ENCODE data around the gene MIS18BP1. TPM values are rescaled to one million over a fixed set of nuclear protein-coding genes. Genes with fewer than 3 reads are reported as not detected.

Gene MIS18BP1
- total RNA-seq, 2 donors from 2014 or later = 61.0 to 91.8 TPM

DNA sequence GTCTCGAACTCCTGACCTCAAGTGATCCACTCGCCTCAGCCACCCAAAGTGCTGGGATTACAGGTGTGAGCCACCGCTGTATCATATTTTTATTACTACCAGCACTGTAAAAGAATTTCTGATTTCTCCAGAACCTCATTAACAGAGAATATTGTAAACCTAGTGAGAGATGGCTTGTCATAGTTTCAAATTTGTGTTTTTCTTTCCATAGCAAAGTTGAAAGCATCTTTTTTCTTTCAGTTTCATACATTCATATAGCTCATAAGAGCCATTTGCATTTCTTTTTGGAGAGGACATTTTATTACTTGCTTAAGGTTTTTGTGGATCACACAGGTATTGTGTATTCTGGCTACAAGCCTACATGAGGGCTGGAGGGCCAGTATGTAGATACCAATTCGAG, 58.0 kb downstream of the MIS18BP1 start:
- H3K27ac Mint-ChIP-seq = no peak overlapping the region
- H3K27me3 Mint-ChIP-seq (ENCODE audit: insufficient read depth) = no peaks in the 10 kb centered on the region
- peaks cover 11% of the 10 kb centered on the region for H3K36me3 Mint-ChIP-seq (ENCODE audit: low read depth)
- peaks cover under 1% of the 10 kb centered on the region for H3K36me3 ChIP-seq (ENCODE audit: control insufficient read depth, insufficient read depth, low read length)
- no peak for DNase-seq
- WGBS, 2 experiments (ENCODE audit: insufficient coverage in 1 of 2, insufficient read length in 1 of 2) = 97 to 100% methylated on average over 3 of the region's 4 CpGs
- TF ChIP-seq, protein P1, sequence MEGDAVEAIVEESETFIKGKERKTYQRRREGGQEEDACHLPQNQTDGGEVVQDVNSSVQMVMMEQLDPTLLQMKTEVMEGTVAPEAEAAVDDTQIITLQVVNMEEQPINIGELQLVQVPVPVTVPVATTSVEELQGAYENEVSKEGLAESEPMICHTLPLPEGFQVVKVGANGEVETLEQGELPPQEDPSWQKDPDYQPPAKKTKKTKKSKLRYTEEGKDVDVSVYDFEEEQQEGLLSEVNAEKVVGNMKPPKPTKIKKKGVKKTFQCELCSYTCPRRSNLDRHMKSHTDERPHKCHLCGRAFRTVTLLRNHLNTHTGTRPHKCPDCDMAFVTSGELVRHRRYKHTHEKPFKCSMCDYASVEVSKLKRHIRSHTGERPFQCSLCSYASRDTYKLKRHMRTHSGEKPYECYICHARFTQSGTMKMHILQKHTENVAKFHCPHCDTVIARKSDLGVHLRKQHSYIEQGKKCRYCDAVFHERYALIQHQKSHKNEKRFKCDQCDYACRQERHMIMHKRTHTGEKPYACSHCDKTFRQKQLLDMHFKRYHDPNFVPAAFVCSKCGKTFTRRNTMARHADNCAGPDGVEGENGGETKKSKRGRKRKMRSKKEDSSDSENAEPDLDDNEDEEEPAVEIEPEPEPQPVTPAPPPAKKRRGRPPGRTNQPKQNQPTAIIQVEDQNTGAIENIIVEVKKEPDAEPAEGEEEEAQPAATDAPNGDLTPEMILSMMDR (conservative IDR thresholded peaks at IDR 0.05) = no peak
- H3K4me1 ChIP-seq (ENCODE audit: control insufficient read depth, insufficient read depth, low read length) = no peaks in the 10 kb centered on the region
- no peaks in the 10 kb centered on the region for H3K9me3 ChIP-seq (ENCODE audit: control insufficient read depth, low read length)
- no peaks in the 10 kb centered on the region for H3K9me3 Mint-ChIP-seq
- H3K27ac ChIP-seq (ENCODE audit: low read depth, low read length) = no peak overlapping the region
- H3K4me3 ChIP-seq (ENCODE audit: low read length) = no peak overlapping the region
- no peaks in the 10 kb centered on the region for H3K4me1 Mint-ChIP-seq
- no peak overlapping the region for H3K9ac ChIP-seq (ENCODE audit: extremely low read depth, low read length, poor library complexity, severe bottlenecking)
- H3K4me3 Mint-ChIP-seq = no peak overlapping the region
- no peaks in the 10 kb centered on the region for H3K27me3 ChIP-seq (ENCODE audit: control insufficient read depth, insufficient read depth, low read length, poor library complexity, severe bottlenecking)

DNA sequence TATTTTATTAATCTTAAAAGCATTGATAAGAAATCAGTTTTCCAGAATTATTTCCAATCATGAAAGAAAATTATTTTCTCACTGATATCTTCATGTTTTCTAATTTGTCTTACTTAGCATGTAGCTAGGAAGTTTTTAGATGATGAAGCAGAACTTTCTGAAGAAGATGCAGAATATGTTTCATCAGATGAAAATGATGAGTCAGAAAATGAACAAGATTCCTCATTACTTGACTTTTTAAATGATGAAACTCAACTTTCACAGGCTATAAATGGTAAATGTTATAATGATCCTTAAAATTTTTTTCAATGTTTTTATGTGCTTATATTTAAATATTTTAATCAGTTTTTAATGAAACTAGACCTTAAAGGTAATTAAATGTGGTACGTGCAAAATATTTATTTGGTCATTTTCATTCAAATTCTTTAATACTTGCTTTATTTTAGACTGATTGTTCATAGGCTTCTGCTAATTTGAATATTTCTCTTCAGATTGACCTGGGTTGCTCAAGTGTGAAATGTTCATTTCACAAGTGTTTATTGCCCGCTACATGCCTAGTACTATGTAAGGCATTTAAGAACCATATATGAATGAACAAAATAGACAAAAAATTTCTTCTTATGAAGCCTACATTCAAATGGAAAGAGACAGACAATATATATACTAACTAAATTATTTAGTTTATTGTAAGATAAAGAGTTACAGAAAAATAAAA, 67.7 kb downstream of the MIS18BP1 start:
- H3K36me3 Mint-ChIP-seq (ENCODE audit: low read depth) = peaks cover 27% of the 10 kb centered on the region
- H3K4me3 ChIP-seq (ENCODE audit: low read length) = no peak overlapping the region
- H3K9me3 Mint-ChIP-seq = no peaks in the 10 kb centered on the region
- peaks cover 27% of the 10 kb centered on the region for H3K36me3 ChIP-seq (ENCODE audit: control insufficient read depth, insufficient read depth, low read length)
- no peaks in the 10 kb centered on the region for H3K9me3 ChIP-seq (ENCODE audit: control insufficient read depth, low read length)
- H3K27ac ChIP-seq (ENCODE audit: low read depth, low read length) = no peak overlapping the region
- TF ChIP-seq, protein P1 (conservative IDR thresholded peaks at IDR 0.05) = no peak
- no peaks in the 10 kb centered on the region for H3K4me1 ChIP-seq (ENCODE audit: control insufficient read depth, insufficient read depth, low read length)
- no peaks in the 10 kb centered on the region for H3K27me3 ChIP-seq (ENCODE audit: control insufficient read depth, insufficient read depth, low read length, poor library complexity, severe bottlenecking)
- DNase-seq = no peak
- no peak overlapping the region for H3K27ac Mint-ChIP-seq
- WGBS, 2 experiments (ENCODE audit: insufficient coverage in 1 of 2, insufficient read length in 1 of 2) = 100% methylated on average over 1 of the region's 2 CpGs; no CpG with 5 or more reads in 1 of the 2 experiments
- no peaks in the 10 kb centered on the region for H3K4me1 Mint-ChIP-seq
- no peak overlapping the region for H3K4me3 Mint-ChIP-seq
- H3K27me3 Mint-ChIP-seq (ENCODE audit: insufficient read depth) = no peaks in the 10 kb centered on the region
- H3K9ac ChIP-seq (ENCODE audit: extremely low read depth, low read length, poor library complexity, severe bottlenecking) = no peak overlapping the region

DNA sequence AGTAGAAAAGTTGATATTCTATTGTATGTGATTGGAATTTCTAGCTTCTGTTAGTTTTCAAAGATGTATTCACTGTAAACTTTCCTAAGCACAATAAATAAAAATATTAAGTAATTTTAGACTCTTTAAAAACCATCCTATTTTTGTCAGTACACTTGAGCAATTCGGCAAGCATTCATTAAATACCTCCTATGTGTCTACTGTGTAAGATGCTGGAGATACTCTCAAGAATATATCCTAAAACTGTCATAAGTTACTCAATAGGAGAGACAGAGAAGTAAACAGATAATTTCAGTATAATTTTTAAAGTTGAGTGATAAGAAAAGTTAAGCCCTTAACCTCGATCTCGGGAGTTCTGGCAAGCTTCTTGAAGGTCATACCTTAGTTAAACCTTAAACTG, 71.2 kb downstream of the MIS18BP1 start:
- H3K9me3 Mint-ChIP-seq = no peaks in the 10 kb centered on the region
- TF ChIP-seq, protein P1 (conservative IDR thresholded peaks at IDR 0.05) = no peak

More for the DNA sequence above, 71.2 kb downstream of the MIS18BP1 start:
- Histone ChIP-seq H3K4me3 (ENCODE audit: low read length) (no peak overlapping the region), H3K9me3 (ENCODE audit: control insufficient read depth, low read length) (no peaks in the 10 kb centered on the region), H3K9ac (ENCODE audit: extremely low read depth, low read length, poor library complexity, severe bottlenecking) (no peak overlapping the region), H3K27ac (ENCODE audit: low read depth, low read length) (no peak overlapping the region), H3K4me1 (ENCODE audit: control insufficient read depth, insufficient read depth, low read length) (no peaks in the 10 kb centered on the region), H3K27me3 (ENCODE audit: control insufficient read depth, insufficient read depth, low read length, poor library complexity, severe bottlenecking) (no peaks in the 10 kb centered on the region), H3K36me3 (ENCODE audit: control insufficient read depth, insufficient read depth, low read length) (peaks cover 7% of the 10 kb centered on the region)
- H3K27me3 Mint-ChIP-seq (ENCODE audit: insufficient read depth) = no peaks in the 10 kb centered on the region
- no peaks in the 10 kb centered on the region for H3K4me1 Mint-ChIP-seq
- H3K4me3 Mint-ChIP-seq = no peak overlapping the region
- no peak overlapping the region for H3K27ac Mint-ChIP-seq
- peaks cover 17% of the 10 kb centered on the region for H3K36me3 Mint-ChIP-seq (ENCODE audit: low read depth)
- 99 to 100% methylated on average over 1 to 3 of the region's 3 CpGs for WGBS, 2 experiments (ENCODE audit: insufficient coverage in 1 of 2, insufficient read length in 1 of 2)
- no peak for DNase-seq

Measured in endodermal cell (in vitro differentiated cells).